ENCODE data around the gene TBX1.

The TBX1 gene

GRCh38 chr22:19815823-19816290 lies 55.3 kb downstream of the TBX1 start:
- no peak overlapping the region for H3K4me3 ChIP-seq (replicated peaks; ENCODE audit: low read depth, low read length)
- H3K27me3 ChIP-seq (replicated peaks; ENCODE audit: control insufficient read depth, insufficient read depth, low read length) = no peaks in the 10 kb centered on the region
- no peak for DNase-seq (ENCODE audit: extremely low read depth, insufficient read length)
- no peaks in the 10 kb centered on the region for H3K36me3 ChIP-seq (ENCODE audit: control insufficient read depth, insufficient read depth, low read length)
- TF ChIP-seq, protein P1, sequence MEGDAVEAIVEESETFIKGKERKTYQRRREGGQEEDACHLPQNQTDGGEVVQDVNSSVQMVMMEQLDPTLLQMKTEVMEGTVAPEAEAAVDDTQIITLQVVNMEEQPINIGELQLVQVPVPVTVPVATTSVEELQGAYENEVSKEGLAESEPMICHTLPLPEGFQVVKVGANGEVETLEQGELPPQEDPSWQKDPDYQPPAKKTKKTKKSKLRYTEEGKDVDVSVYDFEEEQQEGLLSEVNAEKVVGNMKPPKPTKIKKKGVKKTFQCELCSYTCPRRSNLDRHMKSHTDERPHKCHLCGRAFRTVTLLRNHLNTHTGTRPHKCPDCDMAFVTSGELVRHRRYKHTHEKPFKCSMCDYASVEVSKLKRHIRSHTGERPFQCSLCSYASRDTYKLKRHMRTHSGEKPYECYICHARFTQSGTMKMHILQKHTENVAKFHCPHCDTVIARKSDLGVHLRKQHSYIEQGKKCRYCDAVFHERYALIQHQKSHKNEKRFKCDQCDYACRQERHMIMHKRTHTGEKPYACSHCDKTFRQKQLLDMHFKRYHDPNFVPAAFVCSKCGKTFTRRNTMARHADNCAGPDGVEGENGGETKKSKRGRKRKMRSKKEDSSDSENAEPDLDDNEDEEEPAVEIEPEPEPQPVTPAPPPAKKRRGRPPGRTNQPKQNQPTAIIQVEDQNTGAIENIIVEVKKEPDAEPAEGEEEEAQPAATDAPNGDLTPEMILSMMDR (IDR thresholded peaks at IDR 0.05; ENCODE audit: insufficient read depth, low read length, poor library complexity, severe bottlenecking) = no peak

DNA sequence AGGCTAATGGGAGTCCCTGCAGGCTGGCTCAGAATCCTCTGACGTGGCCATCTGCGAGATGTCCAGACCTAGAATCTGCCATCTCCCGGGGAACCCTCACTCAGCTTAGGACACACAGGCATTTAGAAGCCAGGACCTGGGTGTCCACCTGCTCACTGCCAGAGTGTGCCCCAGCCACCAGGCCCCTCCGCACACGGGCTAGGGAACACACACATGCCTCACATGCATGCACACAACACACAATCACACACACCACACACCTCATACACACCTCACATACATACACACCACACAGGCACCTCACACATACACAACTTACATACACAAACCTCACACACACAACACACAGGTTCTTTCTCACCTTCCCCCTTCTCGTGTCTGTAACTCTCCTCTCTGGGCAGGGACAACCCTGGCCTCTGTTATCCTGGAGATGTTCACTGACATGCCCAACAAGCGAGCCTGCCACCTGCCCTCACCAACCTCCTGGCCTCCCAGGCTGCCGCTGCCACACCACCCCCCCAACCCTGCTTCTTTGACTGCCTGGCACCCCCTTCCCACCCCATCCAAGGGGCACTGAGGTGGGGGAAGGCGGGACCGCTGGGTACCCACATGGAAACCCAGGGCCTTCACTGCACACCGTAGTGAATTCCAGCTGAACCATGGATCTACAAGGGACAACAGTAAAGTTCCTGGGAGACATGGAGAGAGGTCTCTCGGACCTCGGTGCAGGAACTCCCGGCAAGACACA lies 56.0 kb downstream of the TBX1 start:
- Histone ChIP-seq H3K4me3 (replicated peaks; ENCODE audit: low read depth, low read length) (no peak overlapping the region), H3K27me3 (replicated peaks; ENCODE audit: control insufficient read depth, insufficient read depth, low read length) (no peaks in the 10 kb centered on the region), H3K36me3 (ENCODE audit: control insufficient read depth, insufficient read depth, low read length) (no peaks in the 10 kb centered on the region)
- DNase-seq (ENCODE audit: extremely low read depth, insufficient read length) = no peak
- TF ChIP-seq, protein P1 (IDR thresholded peaks at IDR 0.05; ENCODE audit: insufficient read depth, low read length, poor library complexity, severe bottlenecking) = no peak
